GM23248 (cell line): ENCODE data around the gene FOXL3. TPM values are rescaled to one million over a fixed set of nuclear protein-coding genes. Genes with fewer than 3 reads are reported as not detected.

Experiments used
- DNase-seq: peaks from one replicate; pipeline ENCODE4 v3.0.0-alpha.2; 2015
- H2AFZ ChIP-seq: fragments of 200-600 bp; sonication (generic); 2 replicates; pipeline ENCODE4 v1.6.1; 2016; ENCODE audit warnings: antibody characterized with exemption
- H3F3A ChIP-seq: fragments of 200-600 bp; sonication (generic); 2 replicates; pipeline ENCODE4 v1.6.1; 2016; ENCODE audit warnings: mild to moderate bottlenecking, antibody characterized with exemption, mixed run types; ENCODE audit not compliant: insufficient read depth
- H3K27ac ChIP-seq: fragments of 200-600 bp; sonication (generic); 2 replicates; pipeline ENCODE4 v1.5.1; 2016; ENCODE audit warnings: mild to moderate bottlenecking
- H3K27me3 ChIP-seq: fragments of 200-600 bp; sonication (generic); replicated peaks from 2 replicates; pipeline ENCODE4 v1.6.1; 2016; ENCODE audit warnings: mild to moderate bottlenecking; ENCODE audit not compliant: insufficient read depth
- H3K36me3 ChIP-seq: fragments of 200-600 bp; sonication (generic); 2 replicates; pipeline ENCODE4 v1.6.1; 2016; ENCODE audit warnings: low read depth, mild to moderate bottlenecking
- H3K4me1 ChIP-seq: fragments of 200-600 bp; sonication (generic); 2 replicates; pipeline ENCODE4 v1.6.1; 2016; ENCODE audit warnings: mild to moderate bottlenecking; ENCODE audit not compliant: insufficient read depth
- H3K4me2 ChIP-seq: fragments of 200-600 bp; sonication (generic); one replicate; pipeline ENCODE4 v1.6.1; 2016; ENCODE audit warnings: mild to moderate bottlenecking; ENCODE audit not compliant: unreplicated experiment
- H3K4me3 ChIP-seq: fragments of 200-600 bp; sonication (generic); 2 replicates; pipeline ENCODE4 v1.5.1; 2016; ENCODE audit warnings: mild to moderate bottlenecking
- H3K79me2 ChIP-seq: fragments of 200-600 bp; sonication (generic); 2 replicates; pipeline ENCODE4 v1.6.1; 2016; ENCODE audit warnings: mild to moderate bottlenecking; ENCODE audit not compliant: insufficient read depth
- H3K9ac ChIP-seq: fragments of 200-600 bp; sonication (generic); 2 replicates; pipeline ENCODE4 v1.6.1; 2016; ENCODE audit warnings: mild to moderate bottlenecking
- H3K9me2 ChIP-seq: fragments of 200-600 bp; sonication (generic); 2 replicates; pipeline ENCODE4 v1.6.1; 2016; ENCODE audit warnings: mixed run types, mild to moderate bottlenecking, moderate library complexity; ENCODE audit not compliant: insufficient read depth
- H3K9me3 ChIP-seq: fragments of 200-600 bp; sonication (generic); one replicate; pipeline ENCODE4 v1.6.1; 2017; ENCODE audit warnings: low read depth
- H4K20me1 ChIP-seq: fragments of 200-600 bp; sonication (generic); 2 replicates; pipeline ENCODE4 v1.6.0; 2016; ENCODE audit not compliant: insufficient read depth
- EZH2 ChIP-seq: fragments of 200-600 bp; sonication (generic); IDR thresholded peaks from 2 replicates; pipeline ENCODE4 v1.6.1; 2018; ENCODE audit warnings: antibody characterized with exemption, mild to moderate bottlenecking; ENCODE audit not compliant: insufficient read depth, poor library complexity, severe bottlenecking
- EZH2phosphoT487 ChIP-seq: fragments of 200-600 bp; sonication (generic); IDR thresholded peaks from 2 replicates; pipeline ENCODE4 v1.6.1; 2018; ENCODE audit warnings: antibody characterized with exemption, moderate library complexity, mild to moderate bottlenecking, low read depth; ENCODE audit not compliant: insufficient read depth
- WGBS, 2 experiments: methylation state at CpG; one replicate each; pipeline ENCODE4 v1.1.6; 2015 to 2017; ENCODE audit warnings: low lambda C conversion rate in 2 of 2, low coverage in 1 of 2; ENCODE audit errors: missing lambda C conversion rate in 2 of 2; 5-methylcytosine and 5-hydroxymethylcytosine counted together
- in situ Hi-C: fragments of 300-500 bp; cut with MboI; formaldehyde crosslinking; loops from 2 replicates; pipeline ENCODE4 v1.15.0; 2020
- polyA plus RNA-seq: library from polyadenylated mRNA; unstranded; fragments of >200 nt; fragmentation: Nextera tagmentation; extraction: Ambion mirVana; gene quantifications from 2 replicates; pipeline ENCODE4 v1.2.1, GENCODE V29; 2016
- total RNA-seq: library from RNA; depleted of rRNA; stranded (reverse); fragments of >200 nt; shearing (Covaris generic); gene quantifications from 2 replicates; pipeline ENCODE4 v1.2.3, GENCODE V29; 2014

Gene FOXL3
- total and polyA plus RNA-seq, 2 experiments from 2014 or later, result not detected

GRCh38 chr7:323410-323809 is 33.4 kb downstream of the FOXL3 start:
- Histone ChIP-seq H4K20me1 (no peaks in the 10 kb centered on the region), H3K9me3 (no peaks in the 10 kb centered on the region), H3K9me2 (no peaks in the 10 kb centered on the region), H3K4me3 (no peak overlapping the region), H3K4me1 (no peaks in the 10 kb centered on the region), H3K4me2 (no peak overlapping the region), H3F3A (no peaks in the 10 kb centered on the region), H3K27me3 (peaks cover 38% of the 10 kb centered on the region), H3K27ac (no peak overlapping the region), H2AFZ (no peak overlapping the region), H3K79me2 (no peaks in the 10 kb centered on the region), H3K36me3 (no peaks in the 10 kb centered on the region), H3K9ac (no peak overlapping the region)
- DNase-seq, result peak; percentile 7
- 4% methylated on average over 10 of the region's 10 CpGs for WGBS, 2 experiments
- no peak for TF ChIP-seq EZH2
- no peak for TF ChIP-seq EZH2phosphoT487
- in situ Hi-C loops, result loop anchor here (5.0 kb wide), 1 partner anchor 444 kb away; no protein-coding TSS in a partner anchor

- no peak for DNase-seq
- in situ Hi-C loops, result loop anchor here (5.0 kb wide), 1 partner anchor 443 kb away; no protein-coding TSS in a partner anchor
- H3F3A ChIP-seq, result no peaks in the 10 kb centered on the region
These were observed 34.0 kb downstream of the FOXL3 start for GRCh38 chr7:324011-324410.

GRCh38 chr7:325051-325798 is 35.3 kb downstream of the FOXL3 start:
- H3K4me3 ChIP-seq, result no peak overlapping the region
- no peaks in the 10 kb centered on the region for H3K79me2 ChIP-seq
- no peak overlapping the region for H2AFZ ChIP-seq
- no peaks in the 10 kb centered on the region for H3K9me3 ChIP-seq
- TF ChIP-seq EZH2phosphoT487, result no peak
- no peak for TF ChIP-seq EZH2
- no peak overlapping the region for H3K9ac ChIP-seq
- no peaks in the 10 kb centered on the region for H3K4me1 ChIP-seq
- H4K20me1 ChIP-seq, result no peaks in the 10 kb centered on the region
- H3K36me3 ChIP-seq, result no peaks in the 10 kb centered on the region
- no peak overlapping the region for H3K4me2 ChIP-seq
- DNase-seq, result no peak
- peaks cover 28% of the 10 kb centered on the region for H3K27me3 ChIP-seq
- no peaks in the 10 kb centered on the region for H3F3A ChIP-seq
- no peak overlapping the region for H3K27ac ChIP-seq
- H3K9me2 ChIP-seq, result no peaks in the 10 kb centered on the region
- WGBS, 2 experiments, result 77 to 83% methylated on average over 17 to 20 of the region's 20 CpGs
- in situ Hi-C loops, result no loop called here

More at GRCh38 chr7:324011-324410, 34.0 kb downstream of the FOXL3 start:
- peaks cover 38% of the 10 kb centered on the region for H3K27me3 ChIP-seq
- no peaks in the 10 kb centered on the region for H3K9me3 ChIP-seq
- H3K4me3 ChIP-seq, result no peak overlapping the region
- H3K4me1 ChIP-seq, result no peaks in the 10 kb centered on the region
- H3K9me2 ChIP-seq, result no peaks in the 10 kb centered on the region
- H4K20me1 ChIP-seq, result no peaks in the 10 kb centered on the region
- no peak overlapping the region for H3K9ac ChIP-seq
- H3K79me2 ChIP-seq, result no peaks in the 10 kb centered on the region
- TF ChIP-seq EZH2phosphoT487 (no peak), EZH2 (no peak)
- H3K36me3 ChIP-seq, result no peaks in the 10 kb centered on the region
- WGBS, 2 experiments, result 29 to 39% methylated on average over 3 to 8 of the region's 8 CpGs
- no peak overlapping the region for H3K4me2 ChIP-seq
- no peak overlapping the region for H3K27ac ChIP-seq
- H2AFZ ChIP-seq, result no peak overlapping the region

GRCh38 chr7:325811-326210 is 35.8 kb downstream of the FOXL3 start:
- DNase-seq, result no peak
- H2AFZ ChIP-seq, result no peak overlapping the region
- TF ChIP-seq EZH2phosphoT487 (no peak), EZH2 (no peak)

More at GRCh38 chr7:325811-326210, 35.8 kb downstream of the FOXL3 start:
- Histone ChIP-seq H4K20me1 (no peaks in the 10 kb centered on the region), H3K4me2 (no peak overlapping the region), H3K9me2 (no peaks in the 10 kb centered on the region), H3K27me3 (peaks cover 24% of the 10 kb centered on the region), H3K36me3 (no peaks in the 10 kb centered on the region), H3F3A (no peaks in the 10 kb centered on the region), H3K4me1 (no peaks in the 10 kb centered on the region), H3K4me3 (no peak overlapping the region), H3K79me2 (no peaks in the 10 kb centered on the region), H3K27ac (no peak overlapping the region), H3K9me3 (no peaks in the 10 kb centered on the region), H3K9ac (no peak overlapping the region)
- in situ Hi-C loops, result no loop called here
- 76 to 80% methylated on average over 11 of the region's 11 CpGs for WGBS, 2 experiments
